HG02885 (cell line): ENCODE results near the gene CALHM2.

ENCODE experiments used
- ATAC-seq: cut with Tn5 transposase; IDR thresholded peaks from one replicate; pipeline ENCODE4 v1.9.1; 2021; ENCODE audit warnings: mild to moderate bottlenecking; ENCODE audit not compliant: unreplicated experiment, poor library complexity

The CALHM2 gene

DNA sequence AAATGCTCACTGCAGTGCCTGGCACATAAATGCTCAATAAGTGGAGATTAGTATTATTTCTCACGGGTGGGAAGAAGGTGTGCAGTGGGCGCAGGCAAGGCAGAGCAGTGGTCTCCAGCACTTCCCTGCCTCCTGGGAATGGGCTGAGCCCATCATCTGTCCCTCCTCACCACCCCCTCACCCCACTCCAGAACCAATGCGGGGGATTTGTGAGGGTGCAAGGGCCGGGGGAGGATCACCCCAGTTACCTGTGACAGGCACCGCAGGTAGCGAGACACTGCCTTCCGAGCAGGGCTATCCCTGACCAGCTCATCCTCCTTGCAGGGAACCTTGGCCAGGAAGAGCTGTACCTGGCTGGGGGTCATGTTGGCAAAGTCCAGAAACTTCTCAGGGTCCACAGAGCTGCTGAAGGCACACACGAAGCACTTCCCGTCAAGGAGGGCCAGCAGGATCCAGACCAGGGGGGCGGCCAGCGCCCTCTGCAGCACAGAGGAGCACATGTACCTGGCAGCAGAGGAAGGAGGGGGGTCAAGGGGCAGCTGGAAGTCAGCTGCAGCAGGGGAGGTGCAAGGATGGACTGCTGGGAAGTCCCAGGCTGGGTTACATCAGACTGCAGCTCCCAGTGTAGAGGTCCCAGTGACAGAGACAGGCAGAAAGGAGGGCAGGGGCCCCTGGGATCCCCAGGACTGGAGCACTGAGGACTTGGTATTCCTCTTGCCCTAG is 24.0 kb upstream of the CALHM2 start:
- peak; percentile 52 for ATAC-seq

- ATAC-seq: no peak
Measured at GRCh38 chr10:103475437-103475836, 23.3 kb upstream of the CALHM2 start.

DNA sequence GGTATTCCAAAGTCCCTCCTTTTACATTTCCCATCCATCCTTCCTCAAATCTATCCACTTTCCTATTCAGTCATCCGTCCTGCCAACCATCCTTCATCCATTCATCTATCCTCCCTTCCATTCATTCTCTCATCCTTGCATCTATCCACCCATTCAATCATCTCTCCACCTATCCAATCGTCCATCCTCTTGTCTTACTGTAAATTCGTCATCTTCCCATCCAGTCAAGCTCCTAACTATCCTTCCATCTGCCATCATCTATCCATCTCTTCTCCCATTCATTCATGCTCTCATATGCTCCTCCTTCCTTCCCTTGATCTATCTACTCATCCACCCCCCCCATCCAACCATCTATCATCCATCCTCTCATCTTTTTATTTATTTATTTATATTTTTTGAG is 21.9 kb upstream of the CALHM2 start:
- no peak for ATAC-seq

GRCh38 chr10:103473261-103473671 is 21.1 kb upstream of the CALHM2 start:
- no peak for ATAC-seq

DNA sequence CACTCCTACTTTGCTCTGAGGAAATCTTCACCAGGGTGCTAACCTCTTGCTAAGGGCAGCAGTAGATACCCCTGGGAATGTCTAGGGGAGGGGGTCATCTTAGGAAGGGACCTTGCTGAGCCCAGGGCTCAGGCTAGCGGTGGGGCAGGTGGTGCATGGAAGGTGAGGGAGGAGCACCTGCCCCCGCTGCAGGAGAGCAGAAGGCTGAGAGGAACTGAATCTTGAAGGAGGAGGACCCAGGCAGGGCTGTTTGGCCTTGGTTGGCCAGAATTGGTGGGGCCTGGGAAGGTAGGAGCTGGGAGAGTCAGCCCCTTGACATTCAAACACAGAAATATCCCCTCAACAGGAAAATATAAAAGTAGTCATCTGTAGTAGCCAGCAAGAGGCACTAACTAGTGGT is 19.8 kb upstream of the CALHM2 start:
- ATAC-seq: peak; percentile 30

- ATAC-seq: peak; percentile 79
Measured at GRCh38 chr10:103470761-103471653, 18.8 kb upstream of the CALHM2 start.

- ATAC-seq: no peak
Measured at GRCh38 chr10:103469201-103469600, 17.0 kb upstream of the CALHM2 start.

GRCh38 chr10:103467406-103467805 is 15.2 kb upstream of the CALHM2 start:
- ATAC-seq: peak; percentile 20

- ATAC-seq: no peak
Measured at GRCh38 chr10:103466734-103467133, 14.6 kb upstream of the CALHM2 start.

DNA sequence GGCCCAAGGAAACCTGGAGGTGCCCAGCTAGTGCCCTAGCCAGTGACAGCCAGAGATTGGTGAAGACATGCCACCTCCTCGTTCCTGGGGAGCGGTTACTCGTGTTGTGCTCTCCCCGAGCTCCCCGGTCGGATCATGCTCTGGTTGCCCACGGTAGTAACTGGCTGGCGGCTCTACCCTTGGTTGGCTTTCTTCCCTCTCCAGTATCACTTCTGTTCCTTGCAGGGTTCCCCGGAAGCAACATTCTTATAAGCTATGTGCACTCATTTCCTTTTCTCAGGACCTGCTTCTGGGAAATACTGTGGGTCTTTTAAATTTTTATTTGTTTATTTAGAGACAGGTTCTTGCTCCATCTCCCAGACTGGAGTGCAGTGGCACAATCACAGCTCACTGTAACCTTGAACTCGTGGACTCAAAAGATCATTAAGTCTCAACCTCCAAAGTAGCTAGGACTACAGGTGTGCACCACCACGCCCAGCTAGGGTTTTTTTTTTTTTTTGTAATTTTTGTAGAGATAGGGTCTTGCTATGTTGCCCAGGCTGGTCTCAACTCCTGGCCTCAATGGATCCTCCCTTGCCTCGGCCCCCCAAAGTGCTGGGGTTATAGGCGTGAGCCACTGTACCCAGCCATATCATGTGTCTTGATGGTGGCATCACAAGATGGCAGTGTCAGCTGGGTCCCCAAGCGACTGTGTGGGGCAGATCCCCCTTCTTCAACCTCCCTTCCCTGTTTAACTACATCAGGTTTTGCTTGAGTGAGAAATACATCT is 13.4 kb upstream of the CALHM2 start:
- ATAC-seq: no peak

DNA sequence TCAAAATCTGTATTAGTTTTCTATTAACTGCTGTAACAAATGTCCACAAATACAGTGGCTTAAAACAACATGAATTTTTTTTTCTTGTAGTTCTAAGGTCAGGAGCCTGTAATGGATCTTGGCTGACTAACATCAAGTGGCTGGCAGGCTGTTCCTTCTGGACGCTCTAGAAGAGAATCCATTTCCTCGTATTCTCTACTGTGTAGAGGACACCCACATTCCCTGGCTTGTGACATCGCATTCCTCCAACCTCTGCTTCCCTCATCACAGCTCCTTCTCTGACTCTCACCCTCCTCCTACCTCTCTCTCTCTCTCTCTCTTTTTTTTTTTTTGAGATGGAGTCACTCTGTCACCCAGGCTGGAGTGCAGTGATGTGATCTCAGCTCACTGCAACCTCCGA is 11.3 kb upstream of the CALHM2 start:
- ATAC-seq: no peak

DNA sequence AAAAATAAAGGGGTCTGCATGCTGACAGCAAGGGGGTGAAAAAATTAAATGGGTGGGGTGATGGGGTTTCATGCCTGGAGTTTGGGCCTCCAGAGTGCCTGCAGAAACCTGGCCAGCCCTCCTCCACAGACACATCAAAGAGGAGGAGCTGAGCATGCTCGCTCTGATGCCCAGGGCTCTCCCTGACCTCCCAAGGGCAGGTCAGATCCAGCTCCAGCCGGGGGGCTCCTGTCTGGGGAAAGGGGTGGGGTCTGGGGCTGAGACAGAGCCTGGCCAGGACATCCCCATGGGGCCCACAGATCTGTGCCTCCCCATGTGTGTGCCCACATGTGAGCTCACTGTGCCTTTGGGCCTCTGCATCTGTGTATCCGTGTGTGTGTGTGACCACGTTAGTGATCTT is 7.4 kb upstream of the CALHM2 start:
- ATAC-seq: no peak

DNA sequence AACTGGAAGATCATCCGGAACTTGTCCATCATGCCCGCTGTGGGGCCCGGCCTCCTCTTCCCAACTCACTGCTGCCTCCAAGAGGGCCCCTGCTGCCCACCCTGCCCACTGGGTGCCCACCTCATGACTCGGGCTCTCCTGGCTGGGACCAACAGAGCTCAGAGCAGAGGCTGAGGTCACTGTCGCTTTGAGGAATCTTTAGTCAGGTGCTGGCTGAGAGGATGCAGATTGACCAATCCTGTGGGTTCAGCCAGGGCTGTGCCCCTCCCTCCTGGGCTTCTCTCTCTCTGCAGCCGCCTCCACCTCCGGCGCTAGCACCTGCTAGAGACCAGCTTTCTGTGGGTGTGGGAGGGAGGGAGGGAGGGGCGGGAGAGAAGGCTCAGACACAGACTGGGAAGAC is 6.5 kb upstream of the CALHM2 start, which contains the start of gene CALHM1:
CALHM1 (minus strand) TSS at position 181 of the 400 bp plus-strand sequence; CDS start at position 32, 149 bp downstream.
- peak; percentile 89 for ATAC-seq

GRCh38 chr10:103457896-103458583 is 5.9 kb upstream of the CALHM2 start:
- no peak for ATAC-seq

DNA sequence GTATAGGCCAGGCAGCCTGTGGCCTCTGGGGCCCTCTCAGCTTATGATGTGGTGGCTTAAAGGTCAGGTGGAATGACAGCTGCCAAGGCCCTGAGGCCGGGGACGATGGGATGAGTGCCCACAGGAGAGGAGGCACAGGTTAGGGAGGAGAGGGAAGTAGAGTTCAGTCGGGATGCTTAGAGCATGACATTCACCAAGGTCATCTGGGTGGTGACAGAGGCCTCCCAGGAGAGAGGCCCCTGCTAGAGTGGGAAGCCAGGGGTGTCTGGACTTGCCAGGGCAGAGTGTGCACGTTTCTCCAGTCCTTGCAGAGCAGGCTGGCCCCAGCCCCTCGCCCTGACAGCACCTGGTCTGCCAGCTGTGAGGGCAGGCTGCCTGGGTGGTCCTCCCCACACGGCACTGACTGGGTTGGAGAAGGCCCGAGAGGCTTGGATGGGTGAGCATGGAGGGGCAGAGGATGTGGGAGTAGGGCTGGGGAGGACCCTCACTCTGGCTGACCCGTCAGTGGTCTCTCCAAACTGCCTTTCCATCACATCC is 5.1 kb upstream of the CALHM2 start:
- no peak for ATAC-seq

DNA sequence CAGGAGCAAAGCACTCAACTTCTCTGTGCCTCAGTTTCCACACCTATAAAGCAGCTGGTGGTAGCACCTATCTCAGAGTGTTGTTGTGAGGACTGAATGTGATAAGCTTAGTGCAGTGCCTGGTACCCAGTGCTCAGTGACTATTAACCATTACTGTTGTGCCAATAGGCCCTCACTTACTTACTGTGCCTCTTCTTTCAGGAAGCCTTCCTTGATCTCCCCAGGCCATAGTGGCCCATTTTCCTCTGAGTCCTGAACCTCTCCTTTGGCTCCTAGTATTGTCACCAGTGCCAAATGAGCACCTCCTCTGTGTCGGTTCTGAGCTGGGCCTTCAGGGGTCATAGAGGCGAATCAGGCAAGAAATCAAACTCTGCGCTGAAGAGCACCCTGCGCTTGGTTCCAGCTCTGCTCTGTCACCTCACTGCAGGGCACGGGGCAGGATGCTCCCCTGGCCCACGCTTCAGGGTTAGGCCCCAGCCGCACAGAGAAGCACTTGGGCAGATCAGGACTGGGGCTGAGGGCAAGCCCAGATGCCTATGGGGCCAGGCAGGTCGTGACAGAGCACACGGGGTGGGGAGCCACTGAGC is 4.0 kb upstream of the CALHM2 start:
- no peak for ATAC-seq

DNA sequence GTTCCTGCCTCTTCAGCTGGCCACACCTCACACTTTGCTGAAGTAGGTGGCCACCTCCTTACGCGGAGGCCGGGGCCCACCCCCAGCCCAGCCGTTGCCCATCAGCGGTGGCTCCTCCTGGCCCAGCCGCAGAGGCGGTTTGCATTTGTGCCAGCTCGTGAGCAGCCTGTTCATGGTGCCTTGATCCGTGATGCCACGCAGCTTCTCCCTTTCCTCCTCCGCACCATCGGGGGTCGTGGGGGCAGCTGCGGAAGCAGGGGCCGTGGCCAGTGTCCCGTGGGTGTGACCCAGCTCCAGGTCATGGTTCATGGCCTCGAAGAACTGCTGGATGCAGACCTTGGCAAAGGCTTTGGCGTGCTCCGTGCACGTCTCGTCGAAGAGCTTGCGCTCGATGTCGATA is 3.1 kb upstream of the CALHM2 start:
- no peak for ATAC-seq

DNA sequence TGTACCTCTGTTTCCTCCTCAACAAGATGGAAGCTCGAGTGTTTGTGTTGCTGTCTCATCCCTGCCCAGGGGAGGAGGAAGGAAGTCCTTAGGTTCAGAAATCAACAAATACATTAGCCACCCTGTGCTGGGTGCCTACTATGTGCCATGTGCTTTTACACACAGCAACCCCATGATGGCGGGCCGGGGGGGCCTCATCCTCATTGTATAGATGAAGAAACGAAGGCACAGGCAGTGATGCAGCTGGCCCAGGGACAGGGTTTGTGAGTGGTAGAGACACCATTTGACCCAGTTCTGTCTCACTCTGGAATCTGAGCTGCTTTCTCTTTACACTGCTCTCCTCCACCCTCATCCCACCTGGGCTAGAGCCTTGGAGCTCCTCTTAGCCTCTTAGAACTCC is 1.9 kb upstream of the CALHM2 start:
- no peak for ATAC-seq

- no peak for ATAC-seq
Measured at GRCh38 chr10:103452506-103453230, 498 bp upstream of the CALHM2 start.
